TTC549 (cell line): ENCODE data around the gene ZNF200.
"Not testable (repeated sequence)": the region's sequence is repeated elsewhere in the genome, so short reads cannot be mapped to it uniquely, and the experiment has no call there.

Experiments
- FAIRE-seq: peaks from 2 replicates; lab custom pipeline; 2012; peaks lifted over from hg19 to GRCh38; lab: Jason Lieb, UNC

ZNF200 gene

DNA sequence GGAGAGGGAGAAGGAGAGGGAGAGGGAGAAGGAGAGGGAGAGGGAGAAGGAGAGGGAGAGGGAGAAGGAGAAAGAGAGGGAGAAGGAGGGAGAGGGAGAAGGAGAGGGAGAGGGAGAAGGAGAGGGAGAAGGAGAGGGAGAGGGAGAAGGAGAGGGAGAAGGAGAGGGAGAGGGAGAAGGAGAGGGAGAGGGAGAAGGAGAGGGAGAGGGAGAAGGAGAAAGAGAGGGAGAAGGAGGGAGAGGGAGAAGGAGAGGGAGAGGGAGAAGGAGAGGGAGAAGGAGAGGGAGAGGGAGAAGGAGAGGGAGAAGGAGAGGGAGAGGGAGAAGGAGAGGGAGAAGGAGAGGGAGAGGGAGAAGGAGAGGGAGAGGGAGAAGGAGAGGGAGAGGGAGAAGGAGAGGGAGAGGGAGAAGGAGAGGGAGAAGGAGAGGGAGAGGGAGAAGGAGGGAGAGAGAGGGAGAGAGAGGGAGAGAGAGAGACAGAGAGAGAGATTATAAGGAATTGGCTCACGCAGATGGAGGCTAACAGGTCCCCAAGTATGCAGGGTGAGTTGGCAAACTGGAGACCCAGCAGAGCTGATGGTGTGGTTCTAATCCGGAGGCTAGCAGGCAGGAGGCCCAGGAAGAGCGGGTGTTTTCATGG is 37.1 kb downstream of the ZNF200 start:
- not testable (repeated sequence) for FAIRE-seq

DNA sequence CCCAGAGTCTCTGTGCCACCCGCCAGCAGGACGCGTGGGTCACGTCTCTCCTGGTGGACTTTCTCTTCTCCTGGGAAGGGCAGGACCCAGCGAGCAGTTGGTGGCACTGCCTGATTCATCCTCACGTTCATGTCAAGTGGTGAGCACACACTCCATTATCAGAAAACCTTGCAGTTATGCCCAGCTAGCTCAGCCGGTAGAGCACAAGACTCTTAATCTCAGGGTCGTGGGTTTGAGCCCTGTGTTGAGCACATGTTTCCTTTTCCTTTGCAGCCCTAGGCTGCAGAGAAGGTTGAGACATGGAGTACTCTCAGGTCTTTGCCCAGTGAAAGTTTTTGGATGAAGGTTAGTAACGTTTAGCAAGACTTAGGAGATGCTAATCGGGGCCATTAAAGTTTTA is 39.0 kb downstream of the ZNF200 start:
- no peak for FAIRE-seq

DNA sequence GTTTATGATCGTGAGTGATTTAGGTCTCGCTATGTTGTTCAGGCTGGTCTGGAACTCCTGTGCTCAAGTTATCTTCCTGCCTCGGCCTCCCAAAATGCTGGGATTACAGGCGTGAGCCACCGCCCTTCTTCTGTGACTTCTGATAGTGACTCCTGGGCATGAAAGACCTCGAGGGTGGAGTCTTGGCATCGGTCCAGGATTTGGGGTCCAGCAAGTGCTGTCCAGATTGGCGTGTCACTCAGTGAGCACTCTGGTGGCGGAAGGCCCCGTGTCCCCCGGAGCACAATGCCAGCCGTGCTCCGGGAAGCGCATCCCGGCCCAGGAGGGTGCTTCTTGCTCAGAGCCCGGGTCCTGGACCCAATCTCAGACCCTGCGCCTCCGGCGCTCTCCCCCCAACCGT is 40.2 kb downstream of the ZNF200 start:
- no peak for FAIRE-seq

DNA sequence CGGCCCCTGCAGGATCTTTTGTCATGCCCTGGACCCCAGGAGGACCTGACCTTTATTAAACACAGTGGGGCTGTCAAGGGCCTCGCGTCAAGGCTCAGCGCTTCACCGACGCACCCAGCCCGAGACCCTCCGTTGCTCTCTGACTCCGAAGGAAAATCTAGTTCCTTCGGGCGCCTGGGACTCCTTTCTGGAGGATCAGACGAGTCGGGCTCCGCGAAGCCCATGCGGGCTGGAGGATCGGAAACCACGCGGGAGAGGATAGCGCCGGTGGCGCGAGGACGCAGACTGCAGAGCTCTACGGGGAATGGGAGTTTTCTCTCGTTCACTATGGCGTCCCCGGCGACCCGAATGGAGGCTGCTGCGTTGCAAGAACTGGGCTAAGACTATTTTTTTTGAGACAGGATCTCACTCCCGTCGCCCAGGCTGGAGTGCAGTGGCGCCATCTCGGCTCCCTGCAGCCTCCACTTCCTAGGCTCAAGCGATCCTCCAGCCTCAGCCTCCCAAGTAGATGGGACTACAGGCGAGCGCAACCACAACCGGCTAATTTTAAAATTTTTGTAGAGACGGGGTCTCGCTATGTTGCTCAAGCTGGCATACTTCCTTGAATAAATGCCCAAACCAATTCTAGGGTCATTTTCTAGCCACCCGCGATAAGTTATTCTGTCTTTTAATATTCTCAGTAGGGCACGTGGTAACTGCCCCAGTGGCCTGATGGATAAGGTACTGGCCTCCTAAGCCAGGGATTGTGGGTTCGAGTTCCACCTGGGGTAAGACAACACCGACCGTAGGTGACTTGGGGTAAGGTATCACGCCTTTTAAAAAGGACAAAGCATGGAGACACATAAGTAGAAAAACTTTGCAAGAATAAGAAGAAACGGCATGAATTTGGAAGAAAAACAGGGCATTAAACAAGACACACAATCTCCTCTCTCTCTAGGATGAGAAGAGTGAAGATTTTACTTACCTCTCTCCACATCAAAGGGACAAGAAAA is 41.4 kb downstream of the ZNF200 start:
- FAIRE-seq, result no peak

DNA sequence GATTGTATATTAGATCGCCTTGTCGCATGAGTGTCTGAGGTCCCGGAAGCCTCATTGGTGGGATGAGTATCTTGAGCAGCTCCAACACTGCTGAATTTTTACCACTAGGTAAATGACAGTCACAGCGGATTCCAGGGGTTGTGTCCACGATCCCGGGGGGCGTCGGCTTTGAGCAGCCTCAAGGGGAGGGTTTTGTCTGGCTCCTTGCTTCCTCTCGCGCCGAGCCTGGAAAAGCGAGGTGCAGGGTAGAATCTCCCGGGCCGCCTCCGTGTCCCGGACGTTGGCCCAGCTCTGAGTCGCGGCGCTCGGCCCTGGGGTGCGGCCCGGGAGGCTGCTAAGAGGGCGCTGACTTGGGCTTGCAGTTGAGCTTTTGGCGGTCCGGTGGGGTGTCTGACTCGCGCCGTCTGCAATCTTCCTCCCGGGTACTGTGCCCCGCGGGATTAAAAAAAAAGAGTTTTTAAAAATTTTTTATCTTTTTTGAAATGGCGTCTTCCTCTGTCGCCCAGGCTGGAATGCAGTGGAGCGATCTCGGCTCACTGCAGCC is 42.4 kb downstream of the ZNF200 start:
- FAIRE-seq, result no peak

DNA sequence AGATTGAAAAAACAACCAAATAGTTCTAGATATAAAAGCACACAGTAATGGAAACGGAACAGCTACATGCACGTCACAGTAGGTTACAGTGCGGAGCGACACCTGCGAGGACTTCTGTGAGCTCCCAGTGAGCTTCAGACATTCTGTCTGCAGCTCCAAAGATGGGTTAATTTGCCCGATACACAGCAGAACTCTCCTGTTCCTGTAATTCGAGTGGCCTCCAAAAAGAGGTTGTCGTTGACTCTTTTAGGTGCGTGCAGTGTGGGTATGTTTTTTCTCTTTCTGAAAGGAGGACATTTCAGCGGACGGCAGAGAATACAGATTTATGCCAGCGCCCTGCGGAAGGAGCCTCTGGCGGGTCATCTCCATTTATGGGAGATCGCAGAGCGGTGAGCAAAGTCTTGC is 44.0 kb downstream of the ZNF200 start:
- FAIRE-seq, result no peak

DNA sequence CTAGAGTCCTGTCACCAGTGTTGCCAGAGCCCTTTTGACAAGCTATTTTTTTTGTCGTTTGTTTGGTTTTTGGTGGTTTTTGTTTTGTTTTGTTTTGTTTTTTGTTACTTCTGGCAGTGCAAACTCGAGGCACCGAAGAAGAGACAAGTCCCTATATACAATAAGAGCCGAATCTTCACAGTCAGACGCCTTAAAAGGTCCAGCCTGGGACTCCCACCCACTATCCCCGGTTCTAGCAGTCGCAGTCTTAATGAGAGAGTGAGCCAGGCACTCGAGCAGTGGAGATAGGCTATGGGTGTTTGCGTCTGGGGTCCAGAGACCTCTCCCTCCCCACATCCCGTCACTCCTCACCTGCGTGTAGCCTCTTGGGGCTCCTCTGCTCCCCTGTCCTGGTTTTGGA is 45.1 kb downstream of the ZNF200 start:
- no peak for FAIRE-seq

DNA sequence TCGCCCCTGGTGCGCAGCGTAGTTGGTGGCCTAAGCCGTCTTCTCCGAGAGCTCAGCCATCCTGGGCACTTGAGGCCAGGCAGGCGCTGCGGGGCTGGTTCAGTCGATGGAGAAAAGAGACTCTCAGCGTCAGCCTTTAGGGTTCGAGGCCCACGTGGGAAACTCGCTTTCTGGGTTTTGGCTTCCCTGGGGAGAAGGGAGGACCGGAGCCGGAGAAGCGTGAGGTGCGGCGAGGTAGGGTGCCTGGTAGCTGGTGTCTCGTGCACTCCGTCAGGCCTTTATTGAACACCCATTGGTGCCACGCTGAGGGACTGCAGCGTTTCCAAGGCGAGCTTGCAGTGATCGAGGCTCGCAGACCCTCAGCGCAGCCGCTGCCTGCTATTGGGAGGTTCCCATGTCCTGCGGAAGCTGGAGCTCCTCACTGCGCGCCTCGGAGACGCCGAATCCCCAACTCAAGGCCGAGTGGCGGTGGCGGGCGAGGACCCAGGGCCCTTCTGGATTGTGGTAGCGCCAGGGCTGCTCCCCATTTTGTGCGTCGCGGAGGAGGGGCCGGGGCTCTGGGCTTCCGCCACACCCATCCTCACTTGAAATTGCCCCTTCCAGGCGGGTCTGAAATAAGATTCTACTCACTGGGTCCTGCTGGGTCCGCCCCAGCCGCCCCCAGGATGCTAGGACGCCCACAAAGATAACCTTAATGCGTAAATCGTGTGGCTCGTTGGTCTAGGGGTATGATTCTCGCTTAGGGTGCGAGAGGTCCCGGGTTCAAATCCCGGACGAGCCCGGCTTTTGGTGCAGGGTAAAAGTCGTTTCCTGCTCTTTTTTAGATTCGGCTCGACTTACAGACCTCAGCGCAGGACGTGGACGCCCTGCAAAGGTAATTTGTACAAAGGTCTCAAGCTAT is 45.8 kb downstream of the ZNF200 start:
- no peak for FAIRE-seq

DNA sequence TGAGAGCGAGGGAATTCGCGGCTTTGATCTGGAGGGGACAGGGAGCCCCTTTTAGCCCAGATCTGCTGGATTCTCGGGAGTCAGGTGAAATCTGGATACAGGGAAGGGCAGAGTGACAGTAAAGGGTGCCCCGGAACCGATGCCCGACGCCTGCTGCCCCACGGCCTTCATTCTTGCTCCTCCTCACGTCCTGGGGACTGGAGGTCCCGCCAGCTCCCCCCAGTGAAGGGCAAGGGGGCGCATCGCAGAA is 46.4 kb downstream of the ZNF200 start:
- FAIRE-seq, result no peak

DNA sequence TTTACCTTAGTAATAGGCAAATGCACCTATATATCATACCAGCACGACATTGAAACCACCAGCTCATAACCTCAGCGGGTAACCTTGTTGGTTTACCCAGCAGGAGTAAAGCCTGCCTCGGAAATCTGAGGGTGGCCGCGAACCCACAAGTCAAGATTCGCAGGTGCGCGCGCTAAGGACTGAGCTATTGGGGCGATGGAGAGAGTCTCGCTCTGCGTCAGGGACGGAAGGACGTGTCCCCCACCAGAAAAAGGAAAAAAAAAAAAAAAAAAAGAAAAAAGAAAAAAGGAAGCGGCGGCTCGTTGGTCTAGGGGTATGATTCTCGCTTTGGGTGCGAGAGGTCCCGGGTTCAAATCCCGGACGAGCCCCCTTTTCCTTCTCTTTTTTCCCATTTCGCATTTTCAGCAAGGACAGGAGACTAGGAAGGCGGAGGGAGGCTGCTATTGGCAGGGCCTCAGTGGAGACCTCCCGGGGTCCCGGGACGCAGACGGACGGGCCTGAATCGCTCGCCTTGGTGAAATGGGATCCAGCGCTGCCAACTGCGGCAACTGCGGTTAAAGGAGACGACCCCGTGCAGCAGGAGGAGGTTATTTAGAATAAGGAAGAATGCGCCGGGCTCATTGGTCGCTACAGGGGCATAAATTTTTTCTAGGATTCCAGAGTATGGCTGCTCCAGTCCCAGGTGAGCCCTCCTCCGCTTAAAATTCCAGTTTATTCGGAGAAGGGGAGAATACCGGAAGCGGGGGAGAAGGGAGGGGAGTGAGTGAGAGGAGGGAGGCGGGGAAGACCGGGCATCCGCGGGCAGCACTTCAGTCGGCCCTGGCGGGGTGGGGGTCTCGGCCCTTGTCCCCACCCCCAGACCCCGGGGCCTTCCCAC is 46.9 kb downstream of the ZNF200 start, which contains the start of gene OR1F1:
Gene OR1F1 (plus strand): TSS at position 407 of the 877 bp plus-strand sequence.
- FAIRE-seq, result peak; percentile 62

DNA sequence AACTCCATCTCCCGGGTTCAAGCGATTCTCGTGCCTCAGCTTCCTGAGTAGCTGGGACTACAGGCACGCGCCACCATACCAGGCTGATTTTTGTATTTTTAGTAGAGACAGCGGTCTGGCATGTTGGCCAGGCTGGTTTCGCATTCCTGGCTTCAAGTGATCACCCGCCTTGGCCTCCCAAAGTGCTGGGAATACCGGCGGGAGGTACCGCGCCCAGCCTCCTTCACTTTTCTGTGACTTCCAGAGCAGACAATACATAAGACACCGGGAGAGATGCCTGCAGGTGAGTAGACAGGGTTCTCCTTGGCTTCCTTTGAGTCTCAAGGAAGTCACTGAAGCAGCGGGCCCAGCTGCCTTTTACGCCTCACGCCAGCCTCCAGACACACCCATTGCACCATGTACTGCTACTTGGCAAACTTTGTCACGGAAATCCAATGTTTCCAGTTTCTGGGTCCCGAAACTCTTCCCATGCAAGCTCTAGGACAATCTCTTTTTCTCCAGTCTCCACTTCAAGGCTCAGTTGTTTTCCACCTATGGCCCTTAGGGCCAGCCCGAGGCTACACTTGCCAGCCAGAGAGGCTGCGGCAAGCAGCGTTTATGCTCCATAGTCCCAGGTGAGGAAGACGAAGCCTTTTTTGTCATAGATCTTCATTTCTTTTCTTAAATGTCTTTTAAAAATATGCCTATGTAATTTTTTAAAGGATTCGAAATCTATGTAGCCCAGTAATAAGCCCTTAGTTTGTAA is 47.8 kb downstream of the ZNF200 start:
- FAIRE-seq, result no peak

DNA sequence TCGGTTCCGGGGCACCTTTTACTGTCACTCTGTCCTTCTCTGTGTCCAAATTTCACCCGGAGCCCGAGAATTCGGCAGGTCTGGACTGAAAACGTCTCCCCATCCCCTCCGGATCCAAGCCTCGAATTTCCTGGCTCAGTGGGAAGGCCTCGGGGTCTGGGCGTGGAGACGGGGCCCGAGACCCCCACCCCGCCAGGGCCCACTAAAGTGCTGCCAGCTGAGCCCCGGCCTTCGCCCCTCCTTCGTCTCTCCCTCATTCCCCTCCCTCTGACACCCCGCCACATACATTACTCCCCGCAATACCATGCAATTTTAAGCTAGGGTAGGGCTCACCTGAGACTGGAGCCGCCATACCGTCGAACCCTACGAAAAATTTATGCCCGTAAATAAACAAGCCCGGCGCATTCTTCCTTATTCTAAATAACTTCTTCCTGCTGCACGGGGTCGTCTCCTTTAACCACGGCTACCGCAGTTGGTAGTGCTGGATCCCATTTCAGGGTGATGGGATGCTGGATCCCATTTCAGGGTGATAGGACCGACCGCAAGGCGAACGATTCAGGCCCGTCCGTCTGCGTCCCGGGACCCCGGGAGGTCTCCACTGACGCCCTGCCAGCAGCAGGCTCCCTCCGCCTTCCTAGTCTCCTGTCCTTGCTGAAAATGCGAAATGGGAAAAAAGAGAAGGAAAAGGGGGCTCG is 51.4 kb downstream of the ZNF200 start:
- FAIRE-seq, result no peak

DNA sequence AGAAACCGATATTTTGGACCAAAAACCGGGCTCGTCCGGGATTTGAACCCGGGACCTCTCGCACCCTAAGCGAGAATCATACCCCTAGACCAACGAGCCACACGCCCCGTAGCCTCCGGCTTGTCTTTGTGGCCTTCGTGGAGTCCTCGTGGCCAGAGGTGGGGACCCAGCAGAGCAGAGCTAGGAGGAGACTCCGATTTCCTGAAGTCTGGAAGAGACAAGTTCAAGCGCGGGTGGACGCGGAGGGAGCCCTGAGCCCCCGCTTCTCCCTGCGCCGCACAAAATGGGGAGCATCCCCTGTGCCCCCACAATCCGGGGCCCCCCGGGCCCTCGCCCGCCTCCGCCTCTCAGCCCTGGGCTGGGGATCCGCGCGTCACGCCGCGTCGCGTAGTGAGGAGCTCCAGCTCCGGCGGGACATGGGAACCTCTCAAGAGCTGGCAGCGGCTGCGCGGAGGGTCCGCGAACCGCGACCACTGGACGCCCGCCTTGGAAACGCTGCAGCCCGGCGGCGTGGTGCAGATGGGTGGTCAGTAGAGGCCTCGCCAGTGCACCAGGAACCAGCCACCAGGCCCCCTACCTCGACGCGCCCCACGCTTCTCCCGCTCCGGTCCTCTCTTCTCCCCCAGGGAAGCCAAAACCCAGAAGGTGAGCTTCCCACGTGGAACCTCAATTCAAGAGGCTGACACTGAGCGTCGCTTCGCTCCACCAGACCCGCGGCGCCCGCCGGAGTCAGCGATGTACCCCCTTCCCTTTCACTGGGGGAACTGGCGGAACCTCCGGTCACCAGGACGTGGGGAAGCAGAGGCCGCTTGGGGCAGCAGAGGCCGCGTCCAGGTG is 52.1 kb downstream of the ZNF200 start:
- FAIRE-seq, result no peak

DNA sequence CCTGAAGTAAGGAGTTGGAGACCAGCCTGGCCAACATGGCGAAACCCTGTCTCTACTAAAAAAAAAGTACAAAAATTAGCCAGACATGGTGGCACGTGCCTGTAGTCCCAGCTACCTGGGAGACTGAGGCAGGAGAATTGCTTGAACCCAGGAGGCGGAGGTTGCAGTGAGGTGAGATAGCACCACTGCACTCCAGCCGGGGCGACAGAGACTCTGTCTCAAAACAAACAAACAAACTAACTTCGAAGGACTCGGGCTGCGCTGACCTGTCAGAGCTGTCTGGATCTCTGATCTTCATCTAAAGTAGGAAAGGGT is 52.7 kb downstream of the ZNF200 start:
- FAIRE-seq, result not testable (repeated sequence)

DNA sequence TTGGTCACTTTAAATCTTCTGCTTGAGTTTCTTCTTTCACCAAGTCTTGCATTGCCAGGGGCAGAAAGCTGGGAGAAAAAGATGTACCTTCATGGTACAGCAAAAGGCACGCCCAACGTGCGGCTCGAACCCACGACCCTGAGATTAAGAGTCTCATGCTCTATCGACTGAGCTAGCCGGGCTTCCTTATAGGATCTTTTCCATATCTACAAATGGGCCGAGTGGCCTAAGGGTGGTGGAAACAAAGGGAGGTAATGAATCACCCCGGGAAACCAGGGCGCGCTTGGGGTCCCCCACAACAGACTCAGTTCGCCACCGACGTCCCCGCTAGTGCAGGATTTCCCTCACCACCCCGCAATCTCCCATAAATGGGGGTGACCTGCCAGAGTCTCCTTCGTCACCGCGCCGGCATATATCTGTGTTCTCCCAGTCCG is 54.5 kb downstream of the ZNF200 start:
- FAIRE-seq, result no peak

DNA sequence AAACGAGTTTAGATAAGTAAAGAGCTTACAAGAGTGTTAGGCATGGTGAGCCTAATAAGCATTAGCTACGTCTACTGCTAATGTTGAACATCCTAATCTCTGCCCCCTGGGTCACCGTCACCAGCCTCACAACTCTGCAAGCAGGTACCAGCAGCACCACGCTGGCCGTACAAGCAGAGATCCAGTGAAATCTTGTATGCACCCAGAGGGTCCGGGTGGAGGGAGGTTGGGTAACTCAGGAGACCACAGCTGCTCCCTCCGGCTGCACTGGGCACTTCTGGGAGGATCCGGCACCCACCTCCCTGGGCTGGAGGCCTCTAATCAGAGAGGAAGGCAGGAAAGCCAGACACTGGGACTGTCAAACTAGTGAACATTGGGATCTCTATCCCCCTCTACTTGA is 55.3 kb downstream of the ZNF200 start:
- FAIRE-seq, result no peak

DNA sequence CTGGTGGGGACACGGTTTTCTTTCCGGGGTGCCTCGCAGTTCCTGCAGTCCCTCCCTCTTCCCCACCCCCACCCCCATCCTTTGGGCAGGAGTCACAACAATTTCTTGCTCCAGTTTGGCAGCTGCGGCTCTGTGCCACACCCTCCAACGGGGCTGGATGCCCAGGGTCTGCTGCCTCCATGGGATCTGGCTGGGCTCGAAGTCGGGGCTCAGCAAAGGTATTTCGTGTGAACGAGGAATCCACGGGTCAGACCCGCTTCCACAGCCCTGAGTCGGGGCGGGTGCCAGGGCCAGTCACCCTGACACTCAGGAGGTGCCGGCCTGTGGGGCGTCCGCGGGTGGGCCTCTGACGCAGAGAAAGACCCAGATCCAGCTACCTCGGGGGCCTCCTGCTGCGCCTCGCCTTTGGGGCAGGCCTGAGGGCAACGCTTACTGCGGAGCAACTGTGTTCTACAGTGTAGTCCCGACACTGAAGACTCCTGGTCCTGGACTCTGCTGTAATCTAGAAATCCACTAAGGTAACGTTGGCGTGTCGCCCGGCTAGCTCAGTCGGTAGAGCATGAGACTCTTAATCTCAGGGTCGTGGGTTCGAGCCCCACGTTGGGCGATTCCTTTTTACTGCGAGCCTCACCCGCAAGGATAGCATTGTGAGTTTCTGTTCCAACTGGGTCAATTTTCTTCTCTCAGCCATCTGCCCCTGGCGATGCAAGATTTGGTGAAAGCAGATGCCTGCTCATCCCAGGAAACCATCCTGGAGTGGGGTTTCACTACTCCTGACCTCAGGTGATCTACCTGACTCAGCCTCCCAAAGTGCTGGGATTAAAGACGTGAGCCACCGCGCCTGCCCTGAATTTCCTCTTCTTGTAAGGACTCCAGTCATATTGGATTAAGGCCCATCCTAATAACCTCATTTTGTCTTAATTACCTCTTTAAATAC is 59.5 kb downstream of the ZNF200 start:
- no peak for FAIRE-seq

DNA sequence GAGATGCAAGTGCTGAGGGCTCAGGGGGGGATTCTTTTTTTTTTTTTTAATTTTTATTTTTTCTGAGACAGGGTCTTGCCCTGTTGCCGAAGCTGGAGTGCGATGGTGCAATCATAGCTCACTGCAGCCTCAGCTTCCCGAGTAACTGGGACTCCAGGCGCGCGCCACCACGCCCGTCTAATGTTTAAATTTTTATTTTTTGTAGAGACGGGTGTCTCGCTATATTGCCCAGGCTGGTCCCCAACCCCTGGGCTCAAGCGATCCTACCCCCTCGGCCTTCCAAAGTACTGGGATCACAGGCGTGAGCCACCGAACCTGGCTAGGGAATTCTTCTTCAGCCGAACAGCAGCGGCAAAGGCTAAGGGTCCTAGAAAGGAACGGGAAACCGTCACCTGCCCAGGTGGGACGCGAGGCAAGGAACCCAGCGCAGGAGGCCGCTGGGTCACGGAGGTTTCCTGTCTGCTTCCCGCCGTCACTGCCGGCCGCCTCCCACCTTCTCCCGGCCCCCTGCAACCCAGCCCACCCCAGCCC is 60.3 kb downstream of the ZNF200 start:
- no peak for FAIRE-seq
